Activated T-helper 9 cell treated with anti-CD3 and anti-CD28 coated beads, Interleukin-2, amount 50 U/mL, for 16 hours (primary cell): Measurements from ENCODE around the gene UTY.

ENCODE experiments used
- DNase-seq: peaks from one replicate; pipeline ENCODE4 v3.0.0-alpha.2; 2020; ENCODE audit warnings: low read depth

Gene UTY

GRCh38 chrY:13479828-13480227 is at the start of gene UTY:
Gene UTY (minus strand): TSS chrY:13480033. CDS start chrY:13479665, 368 bp downstream.
- DNase-seq: no peak

- no peak for DNase-seq
These were observed 40.6 kb upstream of the UTY start for GRCh38 chrY:13520474-13520873.

GRCh38 chrY:13501215-13501614 is 21.4 kb upstream of the UTY start:
- no peak for DNase-seq

- DNase-seq: no peak
These were observed 13.9 kb upstream of the UTY start for GRCh38 chrY:13493737-13494136.

GRCh38 chrY:13492408-13492807 is 12.6 kb upstream of the UTY start:
- no peak for DNase-seq

- no peak for DNase-seq
These were observed 8.9 kb upstream of the UTY start for GRCh38 chrY:13488738-13489137.

- no peak for DNase-seq
These were observed 617 bp downstream of the UTY start for GRCh38 chrY:13479121-13479711.

GRCh38 chrY:13478126-13478785 is 1.6 kb downstream of the UTY start:
- DNase-seq: no peak

GRCh38 chrY:13474997-13475396 is 4.8 kb downstream of the UTY start:
- no peak for DNase-seq

- no peak for DNase-seq
These were observed 28.3 kb downstream of the UTY start for GRCh38 chrY:13451572-13451971.

GRCh38 chrY:13450596-13451130 is 29.2 kb downstream of the UTY start:
- DNase-seq: no peak

GRCh38 chrY:13445566-13445965 is 34.3 kb downstream of the UTY start:
- no peak for DNase-seq

- DNase-seq: no peak
These were observed 36.7 kb downstream of the UTY start for GRCh38 chrY:13443146-13443545.

GRCh38 chrY:13440811-13441210 is 39.0 kb downstream of the UTY start:
- DNase-seq: no peak

GRCh38 chrY:13435968-13436937 is 43.6 kb downstream of the UTY start:
- DNase-seq: no peak

- no peak for DNase-seq
These were observed 44.4 kb downstream of the UTY start for GRCh38 chrY:13435206-13435967.

- no peak for DNase-seq
These were observed 47.4 kb downstream of the UTY start for GRCh38 chrY:13432293-13433025.

GRCh38 chrY:13429551-13429950 is 50.3 kb downstream of the UTY start:
- no peak for DNase-seq

- DNase-seq: no peak
These were observed 56.5 kb downstream of the UTY start for GRCh38 chrY:13423281-13423732.

- DNase-seq: no peak
These were observed 62.8 kb downstream of the UTY start for GRCh38 chrY:13416869-13417661.
